Measurements from ENCODE around the gene MRPS6. TPM values are rescaled to one million over a fixed set of nuclear protein-coding genes. Genes with fewer than 3 reads are reported as not detected.

Gene MRPS6
- total RNA-seq, 4 donors from 2014 or later: 33.1 to 63.7 (median 39.3) TPM

DNA sequence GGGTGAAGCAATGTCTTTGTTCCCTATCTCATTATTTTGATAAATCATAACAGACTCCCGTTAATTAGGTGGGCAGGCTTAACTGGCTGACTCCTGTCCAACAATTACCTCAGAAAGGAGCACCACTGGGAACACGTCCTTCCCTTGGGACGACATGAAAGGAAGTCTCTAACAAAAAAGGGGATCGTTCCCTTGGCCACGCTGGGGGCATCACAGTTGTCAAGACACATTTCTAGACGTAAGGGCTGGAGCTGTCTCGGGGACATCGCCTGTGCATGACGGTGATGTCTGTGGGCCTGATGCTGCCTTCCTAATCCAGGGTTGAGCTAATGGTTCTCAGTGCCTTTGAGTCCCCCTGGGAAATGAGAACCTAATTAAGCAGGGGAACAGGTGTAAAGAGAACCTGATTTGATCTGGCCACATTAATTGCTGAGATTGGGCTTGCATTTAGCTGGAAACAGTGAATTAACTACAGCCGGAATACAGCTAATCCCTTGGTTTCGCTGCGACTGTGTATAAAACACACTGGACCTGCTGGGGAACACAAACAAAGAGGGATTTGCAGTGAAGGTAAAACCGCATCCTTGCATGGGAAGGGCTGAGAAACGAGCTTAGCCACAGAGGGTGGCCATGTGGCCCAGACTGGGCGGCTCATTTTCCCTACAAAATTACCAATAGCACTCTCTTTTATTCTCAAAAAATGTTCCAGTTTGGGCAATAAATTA, 111.8 kb downstream of the MRPS6 start:
- peaks cover 0 to 11% (median 0%) of the 10 kb centered on the region in 3 donors for H3K4me1 ChIP-seq
- no peaks in the 10 kb centered on the region for H3K27me3 ChIP-seq
- 100% methylated on average over 5 to 11 of the region's 15 CpGs for WGBS, 2 donors (ENCODE audit: low coverage in 1 of 2)
- no peak overlapping the region for H3K4me3 ChIP-seq
- TF ChIP-seq POLR2A (IDR thresholded peaks at IDR 0.05) (no peak), EP300 (IDR thresholded peaks at IDR 0.05) (no peak), POLR2AphosphoS5 (IDR thresholded peaks at IDR 0.05) (no peak)
- TF ChIP-seq, protein P1, sequence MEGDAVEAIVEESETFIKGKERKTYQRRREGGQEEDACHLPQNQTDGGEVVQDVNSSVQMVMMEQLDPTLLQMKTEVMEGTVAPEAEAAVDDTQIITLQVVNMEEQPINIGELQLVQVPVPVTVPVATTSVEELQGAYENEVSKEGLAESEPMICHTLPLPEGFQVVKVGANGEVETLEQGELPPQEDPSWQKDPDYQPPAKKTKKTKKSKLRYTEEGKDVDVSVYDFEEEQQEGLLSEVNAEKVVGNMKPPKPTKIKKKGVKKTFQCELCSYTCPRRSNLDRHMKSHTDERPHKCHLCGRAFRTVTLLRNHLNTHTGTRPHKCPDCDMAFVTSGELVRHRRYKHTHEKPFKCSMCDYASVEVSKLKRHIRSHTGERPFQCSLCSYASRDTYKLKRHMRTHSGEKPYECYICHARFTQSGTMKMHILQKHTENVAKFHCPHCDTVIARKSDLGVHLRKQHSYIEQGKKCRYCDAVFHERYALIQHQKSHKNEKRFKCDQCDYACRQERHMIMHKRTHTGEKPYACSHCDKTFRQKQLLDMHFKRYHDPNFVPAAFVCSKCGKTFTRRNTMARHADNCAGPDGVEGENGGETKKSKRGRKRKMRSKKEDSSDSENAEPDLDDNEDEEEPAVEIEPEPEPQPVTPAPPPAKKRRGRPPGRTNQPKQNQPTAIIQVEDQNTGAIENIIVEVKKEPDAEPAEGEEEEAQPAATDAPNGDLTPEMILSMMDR (IDR thresholded peaks at IDR 0.05): no peak
- H3K36me3 ChIP-seq: no peaks in the 10 kb centered on the region
- H3K9me3 ChIP-seq: no peaks in the 10 kb centered on the region
- no peak overlapping the region for H3K27ac ChIP-seq
- no peak for ATAC-seq

DNA sequence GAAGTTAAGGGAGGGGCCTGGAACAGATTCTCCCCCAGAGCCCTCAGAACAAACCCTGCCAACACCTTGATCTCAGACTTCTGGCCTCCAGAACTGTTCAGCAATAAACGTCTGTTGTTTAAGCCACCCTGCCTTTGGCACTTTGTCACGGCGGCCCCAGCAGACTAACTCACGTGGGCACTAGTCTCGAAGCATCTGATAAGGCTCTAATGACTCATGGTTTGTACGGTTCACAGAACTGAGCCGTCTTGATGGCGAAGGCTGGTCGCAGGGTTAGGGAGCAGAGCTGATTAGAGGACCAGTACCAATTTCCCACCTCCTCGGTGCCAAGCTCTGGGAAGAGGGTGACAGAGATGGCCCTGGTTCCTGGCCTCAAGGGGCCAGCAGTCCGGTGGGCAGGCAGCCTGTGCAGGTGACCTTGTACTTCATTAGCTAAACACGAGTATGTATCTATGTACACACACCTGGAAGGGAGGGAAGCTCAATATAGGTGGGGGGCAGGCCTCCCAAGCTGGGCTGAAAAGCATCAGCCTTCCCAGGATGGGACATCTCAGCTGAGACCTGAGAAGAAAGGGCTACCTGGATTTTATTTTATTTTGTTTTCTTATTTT, 112.8 kb downstream of the MRPS6 start:
- no peaks in the 10 kb centered on the region for H3K27me3 ChIP-seq
- H3K9me3 ChIP-seq: no peaks in the 10 kb centered on the region
- 80% methylated on average over 6 of the region's 12 CpGs; no CpG with 5 or more reads in 1 of the 2 donors for WGBS, 2 donors (ENCODE audit: low coverage in 1 of 2)
- H3K36me3 ChIP-seq: no peaks in the 10 kb centered on the region
- TF ChIP-seq, protein P1 (IDR thresholded peaks at IDR 0.05): no peak
- no peak for TF ChIP-seq EP300 (IDR thresholded peaks at IDR 0.05)
- TF ChIP-seq POLR2A (IDR thresholded peaks at IDR 0.05): no peak
- TF ChIP-seq POLR2AphosphoS5 (IDR thresholded peaks at IDR 0.05): no peak
- peaks cover 0 to under 1% (median 0%) of the 10 kb centered on the region in 3 donors for H3K4me1 ChIP-seq
- H3K27ac ChIP-seq: no peak overlapping the region
- ATAC-seq: peak; percentile 15
- no peak overlapping the region for H3K4me3 ChIP-seq

DNA sequence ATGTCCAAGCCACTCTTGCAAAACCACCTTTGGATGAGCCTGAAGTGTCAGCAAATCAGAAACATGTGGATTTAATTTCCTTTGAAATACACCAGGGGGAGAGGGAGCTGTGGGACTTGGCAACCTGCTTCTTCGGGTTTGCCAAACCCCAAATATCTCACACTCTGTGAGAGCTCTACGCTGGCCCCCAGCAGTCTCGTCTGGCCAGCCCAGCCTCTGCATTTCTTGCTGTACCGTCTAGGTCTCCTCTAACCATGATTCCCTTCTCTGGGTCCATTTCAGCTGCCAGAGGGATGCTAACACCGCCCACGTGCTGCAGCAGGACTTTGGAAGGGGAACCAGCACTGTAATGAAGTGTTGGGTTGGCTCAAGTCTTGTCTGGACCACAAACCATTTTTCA, 114.6 kb downstream of the MRPS6 start:
- Histone ChIP-seq H3K27me3 (no peaks in the 10 kb centered on the region), H3K36me3 (no peaks in the 10 kb centered on the region), H3K4me1 (no peaks in the 10 kb centered on the region), H3K27ac (no peak overlapping the region), H3K4me3 (no peak overlapping the region), H3K9me3 (no peaks in the 10 kb centered on the region)
- no peak for TF ChIP-seq POLR2A (IDR thresholded peaks at IDR 0.05)
- TF ChIP-seq, protein P1 (IDR thresholded peaks at IDR 0.05): peak in 1 of 4 experiments; percentile 20
- WGBS, 2 donors (ENCODE audit: low coverage in 1 of 2): 54 to 60% methylated on average over 1 to 4 of the region's 6 CpGs
- peak; percentile 66 for ATAC-seq

DNA sequence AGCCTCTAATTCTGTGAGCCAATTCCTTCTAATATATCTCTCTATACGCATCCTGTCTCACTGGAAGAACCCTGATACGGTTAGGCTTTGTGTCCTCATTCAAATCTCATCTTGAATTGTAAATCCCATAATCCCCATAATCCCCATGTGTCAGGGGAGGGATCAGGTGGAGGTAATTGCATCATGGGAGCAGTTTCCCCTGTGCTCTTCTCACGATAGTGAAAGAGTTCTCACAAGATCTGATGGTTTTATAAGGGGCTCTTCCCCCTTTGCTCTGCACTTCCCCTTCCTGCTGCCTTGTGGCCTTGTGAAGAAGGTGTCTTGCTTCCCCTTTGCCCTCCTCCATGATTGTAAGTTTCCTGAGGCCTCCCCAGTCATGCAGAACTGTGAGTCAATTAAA, 116.1 kb downstream of the MRPS6 start:
- Histone ChIP-seq H3K4me3 (no peak overlapping the region), H3K36me3 (no peaks in the 10 kb centered on the region), H3K27ac (no peak overlapping the region), H3K4me1 (no peaks in the 10 kb centered on the region), H3K27me3 (no peaks in the 10 kb centered on the region), H3K9me3 (no peaks in the 10 kb centered on the region)
- TF ChIP-seq, protein P1 (IDR thresholded peaks at IDR 0.05): no peak
- no peak for TF ChIP-seq POLR2A (IDR thresholded peaks at IDR 0.05)
- no peak for TF ChIP-seq POLR2AphosphoS5 (IDR thresholded peaks at IDR 0.05)
- no peak for TF ChIP-seq EP300 (IDR thresholded peaks at IDR 0.05)
- WGBS, 2 donors (ENCODE audit: low coverage in 1 of 2): 69 to 89% methylated on average over 3 of the region's 3 CpGs
- ATAC-seq: no peak
